Caco-2 (cell line): ENCODE measurements around the gene KHDRBS1. TPM values are rescaled to one million over a fixed set of nuclear protein-coding genes. Genes with fewer than 3 reads are reported as not detected.

Experiments
- BruUV-seq: library from RNA; stranded (reverse); fragments of 400-500 nt; replicated peaks from 2 replicates; lab custom pipeline; 2021; lab: Mats Ljungman, UMichigan
- CTCF ChIA-PET: fragments of 300-600 bp; sonication (Branson Sonifier 250); formaldehyde crosslinking; loops from one replicate; lab custom pipeline; 2022; ENCODE audit warnings: antibody characterized with exemption; lab: Charles Lee
- POLR2A ChIA-PET: fragments of 300-600 bp; sonication (Branson Sonifier 250); formaldehyde crosslinking; loops from one replicate; lab custom pipeline; 2022; ENCODE audit warnings: antibody characterized with exemption; lab: Charles Lee
- DNase-seq, 2 experiments: peaks; one replicate each; pipeline versions ENCODE4 v3.0.0 to v3.0.0-alpha.2; 2020 to 2022
- H3K27me3 ChIP-seq: replicated peaks from 2 replicates; pipeline ENCODE4 v1.6.0; 2011; ENCODE audit warnings: low read length; ENCODE audit not compliant: control insufficient read depth, insufficient read depth
- H3K36me3 ChIP-seq: 2 replicates; pipeline ENCODE4 v1.5.1; 2011; ENCODE audit warnings: low read length; ENCODE audit not compliant: control insufficient read depth, insufficient read depth
- H3K4me1 ChIP-seq: fragments of 250-450 bp; sonication (Bioruptor Pico); 2 replicates; pipeline ENCODE4 v1.5.1; 2020; ENCODE audit warnings: mild to moderate bottlenecking
- H3K4me3 ChIP-seq: 2 replicates; pipeline ENCODE4 v1.5.1; 2011; ENCODE audit warnings: low read depth, mild to moderate bottlenecking, control low read depth, low read length
- H3K9me3 ChIP-seq: fragments of 250-450 bp; sonication (Bioruptor Pico); 2 replicates; pipeline ENCODE4 v1.5.1; 2020; ENCODE audit warnings: mild to moderate bottlenecking, moderate library complexity
- H3K27ac Mint-ChIP-seq: one replicate; pipeline ENCODE4 v1.8.0; 2022; ENCODE audit warnings: mixed read lengths; ENCODE audit not compliant: unreplicated experiment
- H3K27me3 Mint-ChIP-seq: one replicate; pipeline ENCODE4 v1.8.0; 2022; ENCODE audit warnings: mixed read lengths; ENCODE audit not compliant: insufficient read depth, unreplicated experiment
- H3K36me3 Mint-ChIP-seq: one replicate; pipeline ENCODE4 v1.8.0; 2022; ENCODE audit warnings: mild to moderate bottlenecking, mixed read lengths; ENCODE audit not compliant: insufficient read depth, unreplicated experiment
- H3K4me1 Mint-ChIP-seq: one replicate; pipeline ENCODE4 v1.8.0; 2022; ENCODE audit warnings: low read depth, mixed read lengths; ENCODE audit not compliant: unreplicated experiment
- H3K4me3 Mint-ChIP-seq: one replicate; pipeline ENCODE4 v1.8.0; 2022; ENCODE audit warnings: mild to moderate bottlenecking, moderate library complexity, mixed read lengths; ENCODE audit not compliant: unreplicated experiment
- H3K9me3 Mint-ChIP-seq: one replicate; pipeline ENCODE4 v1.8.0; 2022; ENCODE audit warnings: mixed read lengths; ENCODE audit not compliant: unreplicated experiment
- CTCF ChIP-seq, 2 experiments: fragments of 200-600 bp in 1 of 2; IDR thresholded peaks; 1 replicate in 1 of 2; 2 replicates in 1 of 2; pipeline versions ENCODE4 v1.5.1 to v1.8.0; 2011 to 2022; ENCODE audit warnings: antibody characterized with exemption in 1 of 2, control low read depth in 1 of 2, inconsistent platforms in 1 of 2, low read depth in 1 of 2, low read length in 1 of 2, mild to moderate bottlenecking in 1 of 2, moderate library complexity in 1 of 2; ENCODE audit not compliant: insufficient read depth in 1 of 2, severe bottlenecking in 1 of 2, unreplicated experiment in 1 of 2
- intact Hi-C: fragments of 100-400 bp; cut with micrococcal nuclease; formaldehyde crosslinking; loops from one replicate; pipeline ENCODE4 v1.10.0; 2022; ENCODE audit not compliant: unreplicated experiment
- total RNA-seq: library from RNA; stranded (reverse); gene quantifications from 2 replicates; pipeline ENCODE4 v1.2.3, GENCODE V29; 2022

KHDRBS1 gene
- total RNA-seq, 1 experiment from 2014 or later, result 137 TPM

- peak; percentile 88 to 89 for DNase-seq
- Mint-ChIP-seq H3K9me3 (no peaks in the 10 kb centered on the region), H3K4me3 (peak within 1 kb of the TSS; percentile 88), H3K4me1 (peaks cover 16% of the 10 kb centered on the region), H3K27me3 (no peaks in the 10 kb centered on the region), H3K36me3 (peaks cover 11% of the 10 kb centered on the region), H3K27ac (peak within 1 kb of the TSS; percentile 76)
- Histone ChIP-seq H3K36me3 (no peaks in the 10 kb centered on the region), H3K4me3 (peak within 1 kb of the TSS; percentile 79), H3K4me1 (no peaks in the 10 kb centered on the region), H3K27me3 (no peaks in the 10 kb centered on the region), H3K9me3 (no peaks in the 10 kb centered on the region)
- ChIA-PET POLR2A (interaction anchor here (0.6 to 1.4 kb wide), 3 partner anchors 35 to 107 kb away, joined by 3 to 8 read pairs (median 8); partner anchors contain the start of genes KPNA6 and TXLNA), CTCF (interaction anchor here (0.6 to 2.2 kb wide), 12 partner anchors 10 to 493 kb away, joined by 3 to 9 read pairs (median 4); partner anchors contain the start of gene KPNA6)
- intact Hi-C loops, result loop anchor here (2.0 kb wide), 1 partner anchor 36 kb away; the partner anchor contains the start of gene KPNA6
- peak in 1 of 2 experiments; percentile 13 for TF ChIP-seq CTCF (IDR thresholded peaks at IDR 0.05; ENCODE audit: insufficient read depth in 1 of 2, low read depth in 1 of 2, low read length in 1 of 2, severe bottlenecking in 1 of 2, unreplicated experiment in 1 of 2)
- no TSS peak for BruUV-seq
Observed at GRCh38 chr1:32072622-32073298, 59.1 kb downstream of the KHDRBS1 start, which contains the start of gene TMEM39B. Gene TMEM39B, plus strand, starts transcription at chr1:32072939. Its CDS starts 109 bp downstream, at chr1:32073048.

- H3K36me3 Mint-ChIP-seq, result peaks cover 11% of the 10 kb centered on the region
- Histone ChIP-seq H3K27me3 (no peaks in the 10 kb centered on the region), H3K4me3 (peak overlapping the region; percentile 79), H3K4me1 (no peaks in the 10 kb centered on the region), H3K9me3 (no peaks in the 10 kb centered on the region), H3K36me3 (no peaks in the 10 kb centered on the region)
- CTCF ChIA-PET, result interaction anchor here (0.6 to 2.2 kb wide), 14 partner anchors 11 to 492 kb away, joined by 3 to 9 read pairs (median 4); partner anchors contain the start of gene KPNA6
- peak overlapping the region; percentile 76 for H3K27ac Mint-ChIP-seq
- H3K27me3 Mint-ChIP-seq, result no peaks in the 10 kb centered on the region
- BruUV-seq, result TSS peak; percentile 50
- H3K4me1 Mint-ChIP-seq, result peaks cover 16% of the 10 kb centered on the region
- POLR2A ChIA-PET, result interaction anchor here (0.6 to 1.4 kb wide), 5 partner anchors 18 to 262 kb away, joined by 3 to 9 read pairs (median 8); partner anchors contain the start of genes KPNA6 and TXLNA
- intact Hi-C loops, result loop anchor here (2.0 kb wide), 1 partner anchor 35 kb away; the partner anchor contains the start of gene KPNA6
- DNase-seq, result no peak
- H3K4me3 Mint-ChIP-seq, result peak overlapping the region; percentile 88
- TF ChIP-seq CTCF (IDR thresholded peaks at IDR 0.05; ENCODE audit: insufficient read depth in 1 of 2, low read depth in 1 of 2, low read length in 1 of 2, severe bottlenecking in 1 of 2, unreplicated experiment in 1 of 2), result peak in 1 of 2 experiments; percentile 31
- no peaks in the 10 kb centered on the region for H3K9me3 Mint-ChIP-seq
Observed at GRCh38 chr1:32073299-32074229, 59.9 kb downstream of the KHDRBS1 start.

DNA sequence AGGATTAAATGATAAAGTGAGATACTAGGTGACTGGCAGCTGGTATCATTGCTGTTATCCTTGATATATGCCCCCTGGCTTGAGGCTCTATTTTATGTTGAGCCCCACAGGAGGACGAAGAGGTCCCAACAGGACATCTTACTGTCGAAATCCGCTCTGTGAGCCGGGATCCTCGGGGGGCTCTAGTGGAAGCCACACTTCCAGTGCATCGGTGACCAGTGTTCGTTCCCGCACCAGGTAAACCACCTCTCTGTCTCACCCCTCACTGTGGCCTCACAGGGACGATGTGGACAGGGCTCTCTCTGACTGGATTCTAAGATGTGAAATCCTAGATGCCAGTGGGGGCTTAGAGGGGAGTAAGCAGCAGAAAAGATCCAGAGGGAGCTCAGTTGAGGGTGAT lies 61.2 kb downstream of the KHDRBS1 start:
- H3K27ac Mint-ChIP-seq, result no peak overlapping the region
- intact Hi-C loops, result no loop called here
- BruUV-seq, result no TSS peak
- H3K27me3 Mint-ChIP-seq, result no peaks in the 10 kb centered on the region
- no peaks in the 10 kb centered on the region for H3K36me3 ChIP-seq
- DNase-seq, result no peak
- no peaks in the 10 kb centered on the region for H3K9me3 ChIP-seq
- CTCF ChIA-PET, result no interaction called here
- no peaks in the 10 kb centered on the region for H3K9me3 Mint-ChIP-seq
- peaks cover 16% of the 10 kb centered on the region for H3K4me1 Mint-ChIP-seq
- H3K4me3 Mint-ChIP-seq, result no peak overlapping the region
- H3K4me1 ChIP-seq, result no peaks in the 10 kb centered on the region
- no peak for TF ChIP-seq CTCF (IDR thresholded peaks at IDR 0.05; ENCODE audit: insufficient read depth in 1 of 2, low read depth in 1 of 2, low read length in 1 of 2, severe bottlenecking in 1 of 2, unreplicated experiment in 1 of 2)
- no peaks in the 10 kb centered on the region for H3K27me3 ChIP-seq
- POLR2A ChIA-PET, result no interaction called here
- no peak overlapping the region for H3K4me3 ChIP-seq
- peaks cover 16% of the 10 kb centered on the region for H3K36me3 Mint-ChIP-seq
